HG03066 (cell line): Measurements from ENCODE around the gene ASB15.
"Not testable (repeated sequence)": the region's sequence is repeated elsewhere in the genome, so short reads cannot be mapped to it uniquely, and the experiment has no call there.

ENCODE experiments used
- ATAC-seq: cut with Tn5 transposase; IDR thresholded peaks from one replicate; pipeline ENCODE4 v1.9.1; 2021; ENCODE audit warnings: low read depth; ENCODE audit not compliant: unreplicated experiment

The ASB15 gene

DNA sequence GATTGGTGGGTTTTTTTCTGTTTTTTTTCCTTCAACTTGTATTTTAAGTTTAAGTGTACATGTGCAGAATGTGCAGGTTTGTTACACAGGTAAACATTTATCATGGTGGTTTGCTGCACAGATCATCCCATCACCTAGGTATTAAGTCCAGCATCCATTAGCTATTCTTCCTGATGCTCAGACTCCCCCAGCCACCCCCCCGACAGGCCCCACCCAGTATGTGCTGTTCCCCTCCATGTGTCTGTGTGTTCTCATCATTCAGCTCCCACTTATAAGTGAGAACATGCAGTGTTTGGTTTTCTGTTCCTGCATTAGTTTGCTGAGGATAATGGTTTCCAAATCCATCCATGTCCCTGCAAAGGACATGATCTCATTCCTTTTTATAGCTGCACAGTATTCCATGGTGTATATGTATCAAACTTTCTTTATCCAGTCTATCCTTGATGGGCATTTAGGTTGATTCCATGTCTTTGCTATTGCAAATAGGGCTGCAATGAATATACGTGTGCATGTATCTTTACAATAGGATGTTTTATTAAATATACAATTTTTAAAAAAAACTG, 32.5 kb downstream of the ASB15 start:
- ATAC-seq: not testable (repeated sequence)

DNA sequence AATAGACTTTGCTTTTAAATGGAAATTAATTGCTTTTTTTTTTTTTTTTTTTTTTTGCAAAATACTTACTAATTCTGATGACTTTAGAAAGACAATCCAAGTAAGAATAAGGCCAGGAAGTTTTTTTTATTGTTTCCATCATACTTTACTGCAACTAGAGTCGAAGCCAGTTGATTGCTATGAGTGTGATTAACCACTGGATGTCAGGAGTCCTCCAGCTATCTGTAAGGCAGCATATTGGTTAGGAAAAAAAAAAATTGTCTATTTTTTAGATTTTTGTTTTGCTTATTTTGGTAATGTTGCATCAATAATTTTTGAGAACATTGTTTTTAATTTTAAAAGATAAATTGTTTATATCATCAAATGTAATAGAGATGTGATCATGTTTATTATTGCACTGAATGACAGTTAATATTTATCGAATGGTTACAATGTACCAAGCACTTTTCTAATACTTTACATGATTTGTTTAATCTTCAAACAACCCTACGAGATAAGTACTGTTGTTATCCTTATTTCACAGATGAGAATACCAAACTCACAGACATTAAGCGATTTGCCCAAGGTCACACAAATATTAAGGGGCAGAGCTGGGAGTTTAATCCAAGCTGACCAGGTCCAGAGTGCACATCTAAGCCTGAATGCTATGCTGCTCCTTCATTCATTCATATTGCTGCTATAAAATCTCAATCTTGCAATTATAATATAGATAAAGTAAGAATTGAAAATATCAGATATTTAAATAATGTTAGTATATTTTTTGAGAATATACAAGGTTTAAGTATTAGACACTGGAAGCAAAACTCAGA, 34.1 kb downstream of the ASB15 start:
- ATAC-seq: no peak

DNA sequence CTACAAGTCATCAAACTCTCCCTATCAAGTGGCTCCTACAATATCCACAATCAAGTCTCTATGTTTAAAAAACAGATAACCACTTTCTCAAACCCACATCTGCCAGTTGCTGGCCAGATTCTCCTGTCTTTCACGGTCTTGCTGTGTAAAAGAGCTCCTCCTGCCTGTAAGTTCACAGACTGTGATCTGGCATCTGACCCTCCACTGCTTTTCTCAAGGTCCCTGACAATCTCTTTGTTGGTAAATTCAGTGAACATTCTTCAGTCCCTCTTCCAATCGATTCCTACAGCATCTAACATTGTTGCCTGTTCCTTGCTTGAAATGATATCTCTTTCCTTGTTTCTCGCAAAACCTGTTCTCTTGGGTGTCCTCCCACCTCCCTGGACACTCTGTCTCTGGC, 35.6 kb downstream of the ASB15 start:
- ATAC-seq: no peak

DNA sequence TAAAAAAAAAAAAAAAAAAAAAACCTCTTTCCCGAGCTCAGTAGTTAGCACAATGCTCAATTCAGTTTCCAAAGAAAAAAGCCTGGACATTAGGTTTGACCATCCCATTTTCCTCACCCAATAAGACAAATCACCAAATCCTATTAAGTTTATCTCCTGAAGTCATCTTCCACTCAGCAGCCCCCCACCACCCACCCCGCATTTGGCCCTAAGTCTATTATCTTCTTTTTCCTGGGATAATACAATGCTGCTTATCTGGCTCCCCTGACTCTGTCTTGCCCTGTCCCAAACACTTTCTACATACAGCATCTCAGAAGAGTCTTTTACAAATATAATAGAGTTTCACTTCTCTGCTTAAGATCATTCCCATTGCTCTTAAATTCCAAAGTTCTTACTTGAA, 36.3 kb downstream of the ASB15 start:
- no peak for ATAC-seq

DNA sequence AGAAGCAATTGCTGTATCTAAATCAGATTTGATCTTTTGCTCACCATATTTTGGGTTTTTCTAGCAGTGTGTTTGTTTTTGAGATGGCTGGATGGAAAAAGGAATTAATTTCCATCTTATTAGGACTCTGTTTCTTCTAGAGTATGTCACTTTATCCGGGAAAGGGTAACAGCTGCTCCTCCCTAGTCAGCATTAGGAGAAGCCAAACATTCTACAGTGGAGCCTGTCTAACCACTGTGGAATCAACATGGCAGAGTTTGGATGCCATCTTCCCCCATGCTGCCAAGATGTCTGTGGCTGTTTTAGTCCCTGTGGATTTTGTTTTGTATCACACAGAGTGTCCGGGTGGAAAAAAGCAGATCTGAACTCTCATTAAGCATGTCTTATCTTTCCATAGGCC, 38.0 kb downstream of the ASB15 start:
- no peak for ATAC-seq

DNA sequence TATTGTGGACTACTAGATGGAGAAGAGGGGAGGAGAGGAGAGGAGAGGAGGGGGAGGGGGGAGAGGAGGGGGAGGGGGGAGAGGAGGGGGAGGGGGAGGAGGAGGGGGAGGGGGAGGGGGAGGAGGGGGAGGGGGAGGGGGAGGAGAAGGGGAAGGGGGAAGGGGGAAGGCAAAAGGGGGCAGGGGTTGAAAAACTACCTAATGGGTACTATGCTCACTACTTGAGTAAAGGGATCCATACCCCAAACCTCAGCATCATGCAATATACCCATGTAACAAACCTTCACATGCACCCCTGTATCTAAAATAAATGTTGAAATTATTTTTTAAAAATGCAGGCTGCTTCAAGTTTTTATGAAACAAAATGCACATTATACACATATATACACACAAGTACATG, 39.0 kb downstream of the ASB15 start:
- no peak for ATAC-seq

DNA sequence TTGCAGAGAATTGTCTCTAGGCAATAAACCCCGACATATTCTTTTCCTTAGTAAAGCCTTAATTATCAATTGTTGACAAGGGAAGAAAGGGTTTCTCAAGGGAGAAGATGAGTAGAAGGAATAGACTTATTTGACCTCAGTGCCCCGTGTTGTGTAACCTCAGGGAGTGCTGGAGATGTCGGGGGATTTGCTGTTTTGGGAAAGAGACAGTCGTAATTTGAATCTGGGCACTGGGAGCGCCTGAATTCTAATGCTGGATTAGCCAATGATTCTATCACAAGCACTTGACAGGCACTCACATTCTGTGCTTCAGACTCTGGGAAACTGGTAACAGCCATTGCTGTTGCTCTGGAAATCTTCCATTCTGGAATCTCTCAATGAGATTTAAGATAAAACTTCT, 40.3 kb downstream of the ASB15 start:
- no peak for ATAC-seq

DNA sequence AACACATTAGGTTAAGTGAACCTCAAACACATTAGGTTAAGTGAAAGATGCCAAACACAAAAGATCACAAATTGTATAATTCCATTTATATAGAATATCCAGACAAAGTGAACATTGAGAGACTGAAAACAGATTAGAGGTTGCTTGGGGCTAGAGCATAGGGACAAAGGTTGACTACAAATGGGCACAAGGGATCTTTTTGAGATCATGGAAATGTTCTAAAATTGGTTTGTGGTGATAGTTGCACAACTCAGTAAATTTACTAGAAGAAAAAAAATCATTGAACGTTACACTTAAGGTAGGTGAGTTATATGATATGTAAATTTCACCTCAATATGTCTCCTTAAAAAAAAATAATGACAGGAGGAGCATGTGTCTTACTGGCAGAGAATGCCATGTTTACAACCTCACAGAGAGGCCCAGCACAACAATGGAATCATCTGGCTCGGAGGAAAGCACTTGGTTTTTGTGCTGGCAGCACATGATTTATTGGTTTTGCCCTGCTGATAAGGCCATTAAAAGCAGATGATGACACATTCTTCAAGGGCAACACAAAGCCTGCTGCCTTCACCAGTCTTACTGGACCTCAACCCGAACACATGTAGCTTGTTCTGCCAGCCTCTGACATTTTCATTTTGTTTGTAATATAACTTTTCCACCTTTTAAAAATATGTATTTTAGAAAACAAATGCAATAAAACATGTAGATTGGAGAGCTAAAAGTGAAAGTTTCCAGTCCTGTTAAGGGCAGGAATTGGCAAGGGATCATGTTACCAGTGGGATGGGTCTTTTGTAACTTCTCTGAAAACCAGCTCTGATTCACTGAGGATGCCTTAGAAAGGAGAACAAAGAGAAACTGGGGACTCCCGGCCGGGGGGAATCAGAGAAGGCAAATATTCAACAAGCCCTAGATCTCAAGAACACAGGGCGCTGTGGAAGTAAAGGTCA, 42.1 kb downstream of the ASB15 start:
- no peak for ATAC-seq

DNA sequence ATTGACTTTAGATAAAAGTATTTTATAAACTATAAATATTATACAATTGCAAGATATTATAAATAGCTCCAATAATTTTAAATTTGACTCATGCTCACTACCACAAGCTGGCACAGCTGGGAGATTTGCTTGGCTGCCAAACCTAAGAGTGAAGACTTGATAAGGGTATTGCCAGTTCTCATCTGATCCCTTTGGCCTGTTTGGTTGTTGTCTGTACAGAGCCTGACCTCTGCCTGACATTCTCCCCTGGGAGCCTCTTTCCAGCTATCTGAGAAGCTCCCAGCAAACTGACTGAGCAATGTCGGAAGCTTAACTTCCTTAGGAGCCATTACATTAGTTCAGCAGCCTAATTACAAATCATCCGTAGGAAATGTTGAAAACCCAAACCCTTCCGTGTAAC, 43.9 kb downstream of the ASB15 start:
- no peak for ATAC-seq

DNA sequence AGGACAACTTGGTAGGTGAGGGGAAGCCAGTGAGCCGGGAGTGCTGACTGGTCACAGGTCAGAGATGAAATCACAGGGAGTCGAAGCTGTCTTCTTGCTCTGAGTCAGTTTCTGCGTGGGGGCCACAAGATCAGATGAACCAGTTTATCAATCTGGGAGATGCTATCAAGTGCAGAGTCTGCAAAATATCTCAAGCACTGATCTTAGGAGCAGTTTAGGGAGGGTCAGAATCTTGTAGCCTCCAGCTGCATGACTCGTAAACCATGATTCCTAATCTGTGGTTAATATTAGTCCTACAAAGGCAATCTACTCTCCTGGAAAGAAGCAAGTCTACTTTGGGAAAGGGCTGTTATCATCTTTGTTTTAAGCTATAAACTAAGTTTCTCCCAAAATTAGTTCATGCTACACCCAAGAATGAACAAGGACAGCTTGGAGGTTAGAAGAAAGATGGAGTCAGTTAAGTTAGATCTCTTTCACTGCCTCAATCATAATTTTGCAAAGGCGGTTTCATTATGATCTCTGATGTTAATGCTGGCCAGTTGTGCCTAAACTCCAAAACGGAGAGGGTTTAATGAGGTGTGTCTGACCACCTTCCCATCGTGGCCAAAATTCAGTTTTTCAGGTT, 45.6 kb downstream of the ASB15 start:
- ATAC-seq: no peak

DNA sequence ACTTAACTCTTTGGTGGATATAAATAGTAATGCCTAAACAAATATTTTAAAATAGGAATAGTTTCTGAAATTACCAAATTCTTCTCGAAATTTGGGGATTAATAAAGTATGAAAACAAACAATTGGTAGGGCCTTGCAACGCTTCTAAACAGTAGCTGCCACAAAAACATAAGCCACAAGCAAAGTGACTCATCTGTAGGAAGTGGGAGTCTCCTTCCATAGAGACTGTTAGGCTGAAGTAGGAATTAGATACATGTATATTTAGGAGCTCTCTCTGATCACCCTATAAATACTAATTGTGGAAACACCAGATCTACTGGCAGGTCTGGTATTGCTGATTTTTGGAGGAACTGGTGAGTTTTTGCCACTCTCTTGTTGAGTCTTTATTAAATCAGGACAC, 48.3 kb downstream of the ASB15 start:
- ATAC-seq: no peak

DNA sequence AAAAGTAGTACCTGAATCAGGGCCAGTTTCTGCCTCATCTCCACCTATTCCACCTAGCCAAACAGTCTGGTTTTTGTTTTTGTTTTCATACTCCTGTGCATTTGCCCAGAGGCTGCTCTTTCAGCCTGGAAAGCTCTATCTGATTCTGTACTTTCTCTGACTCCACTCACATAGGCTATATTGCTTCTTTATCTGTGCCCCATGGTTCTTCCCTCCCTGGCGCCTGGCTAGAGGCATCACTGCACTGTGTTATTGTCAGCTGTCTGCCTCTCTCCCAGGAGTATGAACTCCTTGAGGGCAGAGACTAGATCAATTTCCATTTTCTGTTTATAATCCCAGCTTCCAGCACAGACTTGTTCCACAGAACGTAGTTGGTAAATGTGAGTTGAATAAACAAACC, 49.0 kb downstream of the ASB15 start:
- no peak for ATAC-seq

DNA sequence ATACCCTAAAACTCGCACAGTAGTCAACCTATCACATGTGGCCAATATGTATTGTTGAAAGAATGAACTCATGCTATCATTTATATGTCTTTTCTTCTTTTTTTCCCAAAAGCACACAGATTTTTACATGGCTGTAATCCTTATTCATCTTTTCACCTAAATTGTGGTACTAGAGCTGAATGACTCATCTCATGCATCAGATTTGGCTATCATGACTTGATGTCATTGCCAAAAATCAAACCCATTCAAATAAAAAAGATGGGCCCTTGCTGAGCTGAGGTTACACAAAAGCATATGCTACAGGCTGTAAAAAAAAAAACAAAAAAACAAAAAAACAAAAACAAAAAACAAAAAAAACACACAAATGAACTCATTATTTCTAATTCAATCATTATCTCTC, 50.8 kb downstream of the ASB15 start:
- no peak for ATAC-seq

DNA sequence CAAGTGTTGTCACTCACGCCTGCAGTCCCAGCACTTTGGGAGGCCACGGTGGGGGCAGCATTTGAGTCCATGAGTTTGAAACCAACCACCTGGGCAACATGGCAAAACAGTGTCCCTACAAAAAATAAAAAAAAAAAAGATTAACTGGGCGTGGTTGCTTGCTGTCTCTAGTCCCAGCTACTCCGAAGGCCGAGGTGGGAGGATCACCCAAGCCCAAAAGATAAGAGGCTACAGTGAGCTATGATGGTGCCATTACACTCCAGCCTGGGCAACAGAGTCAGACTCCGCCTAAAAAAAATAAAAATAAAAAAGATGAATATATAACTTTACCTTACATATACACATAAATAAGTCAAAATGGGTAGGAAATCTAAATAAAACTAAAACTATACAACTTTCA, 51.5 kb downstream of the ASB15 start:
- ATAC-seq: no peak

DNA sequence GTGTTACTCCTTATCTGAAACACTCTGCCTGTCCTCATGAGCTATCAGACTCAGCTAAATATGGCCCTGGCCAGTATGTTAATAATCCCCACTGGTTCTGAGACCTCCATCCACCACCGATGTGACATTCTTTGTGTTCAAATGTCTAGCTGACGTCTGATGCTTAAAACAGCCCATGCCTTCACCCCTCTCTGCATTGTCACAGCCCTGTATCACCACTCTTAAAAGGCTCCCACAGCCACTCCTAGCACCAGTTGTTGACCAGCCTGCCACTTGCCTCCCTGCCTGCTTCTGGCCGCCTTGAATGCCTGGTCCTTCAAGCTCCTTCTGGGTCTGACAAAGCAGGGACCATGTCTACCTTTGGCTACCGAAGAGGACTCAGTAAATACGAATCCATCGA, 54.0 kb downstream of the ASB15 start, which contains the start of gene LMOD2:
Gene LMOD2, plus strand, starts transcription at position 253 of the 400 bp plus-strand sequence. Its CDS starts 98 bp downstream, at position 351.
- no peak for ATAC-seq

DNA sequence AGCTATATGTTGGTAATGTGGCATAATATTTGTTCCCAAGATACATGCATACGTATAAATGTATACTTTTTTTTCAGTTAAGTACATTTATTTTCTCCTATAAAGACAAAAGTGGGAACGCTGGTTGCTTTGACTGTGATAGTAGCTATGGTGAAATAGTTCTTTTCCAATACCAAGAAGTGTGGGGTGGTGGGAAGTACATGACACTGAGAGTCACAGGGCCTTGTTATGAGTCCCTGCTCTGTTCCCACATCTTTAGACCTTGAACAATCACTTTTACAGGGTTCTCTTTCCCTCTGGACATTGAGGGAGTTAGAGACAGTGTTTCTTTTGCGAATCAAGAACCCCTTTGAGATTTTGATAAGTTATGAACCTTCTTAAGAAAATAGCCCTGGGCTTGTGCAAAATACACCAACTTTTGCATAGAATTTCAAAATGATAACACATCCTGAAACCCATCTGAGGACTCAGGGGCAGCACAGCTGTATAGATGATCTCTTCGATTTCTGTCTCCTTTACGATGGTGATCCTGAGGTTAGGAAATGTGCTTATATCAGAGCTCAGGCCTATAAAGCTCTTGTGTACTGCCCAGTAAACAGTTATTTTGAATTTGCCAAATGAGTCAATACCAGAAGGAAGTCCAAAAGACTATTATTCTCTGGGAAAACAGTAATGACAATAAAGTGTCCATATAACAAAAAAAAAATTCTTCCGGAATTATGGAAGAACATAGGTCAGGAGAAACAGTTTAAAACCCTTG, 55.1 kb downstream of the ASB15 start:
- no peak for ATAC-seq

DNA sequence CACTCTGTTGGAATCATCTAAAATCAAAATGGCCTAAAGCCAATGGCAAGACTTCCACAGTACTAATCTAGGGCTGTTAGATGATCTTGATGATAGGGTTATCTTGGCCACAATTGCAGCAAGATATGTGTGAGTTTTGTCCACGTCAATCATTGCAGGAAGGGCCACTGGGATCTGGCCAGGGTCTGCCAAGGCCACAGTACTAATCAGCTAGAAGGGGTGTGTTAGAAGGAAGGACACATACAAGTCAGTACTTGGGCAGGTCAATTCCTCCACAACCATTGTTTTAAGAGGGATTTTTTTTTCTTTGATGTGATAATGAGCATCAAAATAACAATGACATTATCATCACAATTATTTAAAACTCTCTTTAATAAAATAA, 55.7 kb downstream of the ASB15 start:
- ATAC-seq: no peak

DNA sequence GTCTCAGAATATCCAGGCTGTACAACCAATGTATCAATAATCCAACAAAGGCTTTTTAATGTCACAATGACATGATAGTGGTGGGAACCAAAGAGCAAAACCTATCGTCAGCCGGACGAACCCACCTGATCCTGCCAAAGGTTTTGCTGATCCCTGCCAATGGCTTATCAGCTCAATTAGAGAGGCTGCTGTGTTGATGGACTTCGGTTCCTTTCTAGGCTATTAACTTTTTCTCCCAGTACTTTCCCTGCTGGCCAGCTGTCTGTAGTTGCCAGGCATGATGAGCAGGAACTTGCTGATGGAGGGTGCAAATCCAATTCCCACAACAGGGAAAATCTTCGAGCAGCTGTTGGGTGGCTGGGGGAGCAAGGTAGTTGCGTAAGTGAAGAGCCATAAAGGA, 56.4 kb downstream of the ASB15 start:
- no peak for ATAC-seq

DNA sequence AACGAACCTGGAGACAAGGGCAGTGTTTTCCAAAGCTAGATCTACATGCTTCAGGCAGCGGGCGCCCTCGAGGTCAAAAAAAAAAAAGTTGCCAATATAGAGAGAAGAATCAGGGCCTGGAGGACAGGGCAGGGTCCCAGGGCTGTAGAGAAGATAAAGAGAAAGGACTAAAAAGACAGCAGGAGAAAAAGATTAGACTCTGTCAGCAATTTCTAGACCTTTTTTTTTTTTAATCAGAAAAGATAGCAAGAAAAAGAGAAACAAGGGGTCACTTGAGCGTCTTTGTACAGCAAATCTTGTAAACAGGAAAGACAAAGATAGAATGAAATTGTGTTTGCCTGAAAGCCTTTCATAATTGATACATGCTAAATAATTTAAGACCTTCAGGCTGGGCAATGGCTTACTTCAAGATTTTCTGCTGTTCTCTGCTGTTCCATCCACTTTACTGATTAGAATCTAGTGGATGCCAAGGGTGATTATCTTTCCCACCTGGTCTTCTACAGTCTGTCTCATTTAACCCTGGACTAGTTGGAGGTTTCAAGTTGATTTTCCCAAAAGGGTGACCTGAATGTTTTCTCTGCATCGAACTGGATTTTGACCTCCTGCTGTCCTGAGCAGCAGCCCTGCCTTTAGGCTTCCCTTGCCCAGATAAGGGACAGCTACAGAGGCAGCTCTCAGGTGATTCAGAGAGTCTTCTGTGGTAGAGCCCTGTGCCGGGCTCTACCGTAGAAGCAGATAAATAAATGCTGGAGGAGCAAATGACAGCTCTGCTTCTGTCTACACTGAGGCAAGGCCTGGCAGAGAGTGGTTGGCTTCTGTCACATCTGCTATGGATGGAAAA, 59.1 kb downstream of the ASB15 start:
- no peak for ATAC-seq
